WTC11 (cell line): Measurements from ENCODE around the gene UCP1. TPM values are rescaled to one million over a fixed set of nuclear protein-coding genes. Genes with fewer than 3 reads are reported as not detected.

Source experiments
- ATAC-seq: fragments of 200-7000 bp; cut with Tn5 transposase; 2 replicates; pipeline ENCODE4 v1.10.0; 2021; ENCODE audit warnings: mild to moderate bottlenecking, moderate library complexity
- CTCF ChIA-PET: fragments of 300-600 bp; sonication (Branson Sonifier 250); formaldehyde crosslinking; loops from one replicate; lab custom pipeline; 2021; ENCODE audit warnings: antibody characterized with exemption; lab: Charles Lee
- POLR2A ChIA-PET: fragments of 350-600 bp; sonication (Branson Sonifier 250); formaldehyde crosslinking; loops from one replicate; lab custom pipeline; 2021; ENCODE audit warnings: antibody characterized with exemption; lab: Charles Lee
- DNase-seq: peaks from one replicate; pipeline ENCODE4 v3.0.0; 2021; ENCODE audit warnings: low spot score
- H3K27ac Mint-ChIP-seq: 2 replicates; pipeline ENCODE4 v1.8.0; 2021; ENCODE audit warnings: mixed read lengths
- H3K27me3 Mint-ChIP-seq: 2 replicates; pipeline ENCODE4 v1.8.0; 2021; ENCODE audit warnings: low read depth, mild to moderate bottlenecking, moderate library complexity, mixed read lengths
- H3K36me3 Mint-ChIP-seq: 2 replicates; pipeline ENCODE4 v1.8.0; 2021; ENCODE audit warnings: mixed read lengths
- H3K4me1 Mint-ChIP-seq: 2 replicates; pipeline ENCODE4 v1.8.0; 2022; ENCODE audit warnings: mixed read lengths
- H3K4me3 Mint-ChIP-seq: 2 replicates; pipeline ENCODE4 v1.8.0; 2021; ENCODE audit warnings: mild to moderate bottlenecking, moderate library complexity, mixed read lengths
- H3K9me3 Mint-ChIP-seq: 2 replicates; pipeline ENCODE4 v1.8.0; 2021; ENCODE audit warnings: mixed read lengths
- ATF3 ChIP-seq: sonication (generic); formaldehyde crosslinking; conservative IDR thresholded peaks from 2 replicates; pipeline ENCODE4 v1.8.1; 2022; ENCODE audit warnings: mild to moderate bottlenecking, missing genetic modification reagents
- CDX4 ChIP-seq: fragments of 250-450 bp; sonication (Bioruptor Pico); IDR thresholded peaks from 2 replicates; pipeline ENCODE4 v1.9.0; 2021; ENCODE audit warnings: moderate library complexity, mild to moderate bottlenecking, inconsistent platforms, borderline replicate concordance
- E2F1 ChIP-seq: sonication (generic); formaldehyde crosslinking; IDR thresholded peaks from 2 replicates; pipeline ENCODE4 v1.8.0; 2022; ENCODE audit warnings: mild to moderate bottlenecking, missing genetic modification reagents
- FOXK1 ChIP-seq: sonication (generic); formaldehyde crosslinking; IDR thresholded peaks from 2 replicates; pipeline ENCODE4 v1.8.0; 2022; ENCODE audit warnings: mild to moderate bottlenecking, moderate library complexity, missing genetic modification reagents
- HMGA2 ChIP-seq: fragments of 250-450 bp; sonication (Bioruptor Pico); IDR thresholded peaks from 2 replicates; pipeline ENCODE4 v1.4.0; 2021; ENCODE audit warnings: mild to moderate bottlenecking, moderate library complexity
- HMGXB4 ChIP-seq: sonication (generic); formaldehyde crosslinking; IDR thresholded peaks from 2 replicates; pipeline ENCODE4 v1.8.1; 2023; ENCODE audit warnings: mild to moderate bottlenecking, moderate library complexity, missing genetic modification reagents
- MLX ChIP-seq: sonication (generic); formaldehyde crosslinking; IDR thresholded peaks from 2 replicates; pipeline ENCODE4 v1.8.1; 2023; ENCODE audit warnings: mild to moderate bottlenecking, missing genetic modification reagents, moderate library complexity
- STAT6 ChIP-seq: sonication (generic); formaldehyde crosslinking; conservative IDR thresholded peaks from 2 replicates; pipeline ENCODE4 v1.8.1; 2023; ENCODE audit warnings: mild to moderate bottlenecking, low read depth, missing genetic modification reagents, moderate library complexity
- total RNA-seq: library from RNA; stranded (reverse); gene quantifications from 3 replicates; pipeline ENCODE4 v1.2.3, GENCODE V29; 2021
- TF ChIP-seq, protein P1 (sequence below): sonication (generic); formaldehyde crosslinking; IDR thresholded peaks from 2 replicates; pipeline ENCODE4 v1.8.1; 2022; ENCODE audit warnings: low read depth, mild to moderate bottlenecking, moderate library complexity, missing genetic modification reagents, borderline replicate concordance
- TF ChIP-seq, protein P2 (sequence below): sonication (generic); formaldehyde crosslinking; IDR thresholded peaks from 2 replicates; pipeline ENCODE4 v1.8.1; 2023; ENCODE audit warnings: mild to moderate bottlenecking, missing genetic modification reagents, borderline replicate concordance

UCP1 gene
- total RNA-seq, 1 experiment from 2014 or later, result 0.15 TPM

DNA sequence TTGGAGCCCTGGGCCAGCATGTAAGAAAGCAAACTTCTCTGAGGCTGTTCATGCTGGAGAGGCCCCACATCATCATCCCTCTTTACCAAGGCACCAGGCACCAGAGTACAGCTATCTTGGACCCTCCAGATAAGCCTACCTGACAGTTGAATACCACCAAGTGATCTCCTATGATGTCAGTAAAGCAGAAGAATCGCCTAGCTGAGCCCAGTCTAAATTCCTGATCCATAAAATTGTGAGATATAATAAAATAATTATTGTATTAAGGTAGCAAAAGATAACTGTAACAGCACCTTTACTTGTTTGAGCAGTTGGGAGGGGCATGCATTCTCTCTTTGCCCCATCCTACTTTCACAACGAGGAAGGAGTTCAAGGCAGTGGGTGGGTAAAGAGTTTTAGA lies 2.9 kb upstream of the UCP1 start (continued):
- no peak for TF ChIP-seq E2F1 (CRISPR knock-in tag)
- TF ChIP-seq CDX4 (CRISPR knock-in tag), result no peak
- TF ChIP-seq, protein P1, sequence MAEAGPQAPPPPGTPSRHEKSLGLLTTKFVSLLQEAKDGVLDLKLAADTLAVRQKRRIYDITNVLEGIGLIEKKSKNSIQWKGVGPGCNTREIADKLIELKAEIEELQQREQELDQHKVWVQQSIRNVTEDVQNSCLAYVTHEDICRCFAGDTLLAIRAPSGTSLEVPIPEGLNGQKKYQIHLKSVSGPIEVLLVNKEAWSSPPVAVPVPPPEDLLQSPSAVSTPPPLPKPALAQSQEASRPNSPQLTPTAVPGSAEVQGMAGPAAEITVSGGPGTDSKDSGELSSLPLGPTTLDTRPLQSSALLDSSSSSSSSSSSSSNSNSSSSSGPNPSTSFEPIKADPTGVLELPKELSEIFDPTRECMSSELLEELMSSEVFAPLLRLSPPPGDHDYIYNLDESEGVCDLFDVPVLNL (CRISPR knock-in tag), result no peak
- TF ChIP-seq FOXK1 (CRISPR knock-in tag), result no peak
- no peak for TF ChIP-seq MLX
- TF ChIP-seq HMGA2 (CRISPR knock-in tag), result no peak
- no peak for TF ChIP-seq ATF3 (CRISPR knock-in tag)
- TF ChIP-seq, protein P2, sequence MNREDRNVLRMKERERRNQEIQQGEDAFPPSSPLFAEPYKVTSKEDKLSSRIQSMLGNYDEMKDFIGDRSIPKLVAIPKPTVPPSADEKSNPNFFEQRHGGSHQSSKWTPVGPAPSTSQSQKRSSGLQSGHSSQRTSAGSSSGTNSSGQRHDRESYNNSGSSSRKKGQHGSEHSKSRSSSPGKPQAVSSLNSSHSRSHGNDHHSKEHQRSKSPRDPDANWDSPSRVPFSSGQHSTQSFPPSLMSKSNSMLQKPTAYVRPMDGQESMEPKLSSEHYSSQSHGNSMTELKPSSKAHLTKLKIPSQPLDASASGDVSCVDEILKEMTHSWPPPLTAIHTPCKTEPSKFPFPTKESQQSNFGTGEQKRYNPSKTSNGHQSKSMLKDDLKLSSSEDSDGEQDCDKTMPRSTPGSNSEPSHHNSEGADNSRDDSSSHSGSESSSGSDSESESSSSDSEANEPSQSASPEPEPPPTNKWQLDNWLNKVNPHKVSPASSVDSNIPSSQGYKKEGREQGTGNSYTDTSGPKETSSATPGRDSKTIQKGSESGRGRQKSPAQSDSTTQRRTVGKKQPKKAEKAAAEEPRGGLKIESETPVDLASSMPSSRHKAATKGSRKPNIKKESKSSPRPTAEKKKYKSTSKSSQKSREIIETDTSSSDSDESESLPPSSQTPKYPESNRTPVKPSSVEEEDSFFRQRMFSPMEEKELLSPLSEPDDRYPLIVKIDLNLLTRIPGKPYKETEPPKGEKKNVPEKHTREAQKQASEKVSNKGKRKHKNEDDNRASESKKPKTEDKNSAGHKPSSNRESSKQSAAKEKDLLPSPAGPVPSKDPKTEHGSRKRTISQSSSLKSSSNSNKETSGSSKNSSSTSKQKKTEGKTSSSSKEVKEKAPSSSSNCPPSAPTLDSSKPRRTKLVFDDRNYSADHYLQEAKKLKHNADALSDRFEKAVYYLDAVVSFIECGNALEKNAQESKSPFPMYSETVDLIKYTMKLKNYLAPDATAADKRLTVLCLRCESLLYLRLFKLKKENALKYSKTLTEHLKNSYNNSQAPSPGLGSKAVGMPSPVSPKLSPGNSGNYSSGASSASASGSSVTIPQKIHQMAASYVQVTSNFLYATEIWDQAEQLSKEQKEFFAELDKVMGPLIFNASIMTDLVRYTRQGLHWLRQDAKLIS (CRISPR knock-in tag), result no peak

GRCh38 chr4:140569307-140569638 lies 512 bp upstream of the UCP1 start:
- Mint-ChIP-seq H3K4me3 (peak overlapping the region; percentile 73), H3K27ac (no peak overlapping the region), H3K9me3 (peaks cover 17% of the 10 kb centered on the region), H3K27me3 (no peaks in the 10 kb centered on the region), H3K36me3 (no peaks in the 10 kb centered on the region), H3K4me1 (peaks cover 16% of the 10 kb centered on the region)
- no peak for DNase-seq
- POLR2A ChIA-PET, result interaction anchor here (1.0 to 1.7 kb wide), 2 partner anchors 196 to 225 kb away, joined by 3 to 4 read pairs; partner anchors contain the start of gene SCOC
- 0 out of 2 replicates have a peak, but pooled peaks have one; percentile 3 for TF ChIP-seq HMGXB4 (CRISPR knock-in tag)
- no peak for TF ChIP-seq STAT6 (CRISPR knock-in tag)
- CTCF ChIA-PET, result interaction anchor here (1.4 to 2.6 kb wide), 3 partner anchors 45 to 209 kb away, joined by 3 to 12 read pairs (median 6); partner anchors contain the start of gene ELMOD2
- ATAC-seq, result peak; percentile 7
